HG02981 (cell line): ENCODE results near the gene PIK3C2G.

Experiments
- ATAC-seq: cut with Tn5 transposase; IDR thresholded peaks from one replicate; pipeline ENCODE4 v1.9.1; 2021; ENCODE audit warnings: mild to moderate bottlenecking, moderate library complexity; ENCODE audit not compliant: unreplicated experiment

Gene PIK3C2G

GRCh38 chr12:18696971-18697602 is 435.8 kb downstream of the PIK3C2G start:
- ATAC-seq, result no peak
